IMR-90 (cell line): ENCODE results near the gene TSEN15. TPM values are rescaled to one million over a fixed set of nuclear protein-coding genes. Genes with fewer than 3 reads are reported as not detected.

Experiments
- ATAC-seq: fragments of 200-7000 bp; cut with Tn5 transposase; 2 replicates; pipeline ENCODE4 v1.9.1; 2020; ENCODE audit warnings: low read depth, mild to moderate bottlenecking, moderate library complexity
- BruUV-seq: library from RNA; stranded (reverse); fragments of 400-500 nt; replicated peaks from 2 replicates; lab custom pipeline; 2021; lab: Mats Ljungman, UMichigan
- CTCF ChIA-PET: fragments of 300-600 bp; formaldehyde crosslinking; extraction: SDS; loops from one replicate; lab custom pipeline; 2021; ENCODE audit warnings: antibody characterized with exemption; lab: Yijun Ruan, JAX
- POLR2A ChIA-PET: fragments of 300-600 bp; sonication (Branson Sonifier 250); formaldehyde crosslinking; loops from one replicate; lab custom pipeline; 2022; ENCODE audit warnings: antibody characterized with exemption; ENCODE audit not compliant: unreplicated experiment; lab: Charles Lee
- DNase-seq: peaks from one replicate; pipeline ENCODE4 v3.0.0; 2013
- H2AFZ ChIP-seq: replicated peaks from 2 replicates; pipeline ENCODE3; 2013; ENCODE audit warnings: low read length, mild to moderate bottlenecking; ENCODE audit not compliant: poor library complexity
- H2AK5ac ChIP-seq: 2 replicates; pipeline ENCODE4 v1.6.1; 2013; ENCODE audit warnings: low read depth, low read length, inconsistent platforms
- H2AK9ac ChIP-seq: replicated peaks from 2 replicates; pipeline ENCODE3; 2013; ENCODE audit warnings: mild to moderate bottlenecking, low read depth, low read length, moderate library complexity; ENCODE audit not compliant: poor library complexity
- H2BK120ac ChIP-seq: 2 replicates; pipeline ENCODE4 v1.6.1; 2013; ENCODE audit warnings: low read depth, low read length, inconsistent platforms
- H2BK15ac ChIP-seq: 3 replicates; pipeline ENCODE4 v1.6.1; 2013; ENCODE audit warnings: low read depth, low read length, inconsistent platforms
- H2BK20ac ChIP-seq: 2 replicates; pipeline ENCODE4 v1.6.1; 2013; ENCODE audit warnings: low read depth, mild to moderate bottlenecking, inconsistent platforms, low read length, moderate library complexity
- H2BK5ac ChIP-seq: 2 replicates; pipeline ENCODE4 v1.6.1; 2013; ENCODE audit warnings: mild to moderate bottlenecking, low read depth, low read length, inconsistent platforms; ENCODE audit not compliant: poor library complexity, severe bottlenecking
- H3K14ac ChIP-seq: replicated peaks from 2 replicates; pipeline ENCODE4 v1.6.1; 2013; ENCODE audit warnings: low read depth, low read length, inconsistent platforms
- H3K18ac ChIP-seq: 2 replicates; pipeline ENCODE4 v1.6.1; 2013; ENCODE audit warnings: low read depth, low read length, control low read depth
- H3K23ac ChIP-seq: 2 replicates; pipeline ENCODE4 v1.6.1; 2013; ENCODE audit warnings: low read depth, low read length, inconsistent platforms
- H3K27ac ChIP-seq: 2 replicates; pipeline ENCODE4 v1.5.1; 2013; ENCODE audit warnings: mild to moderate bottlenecking, control low read depth, low read length; ENCODE audit not compliant: insufficient read depth
- H3K27me3 ChIP-seq: 2 replicates; pipeline ENCODE4 v1.6.1; 2013; ENCODE audit warnings: low read length; ENCODE audit not compliant: control insufficient read depth, insufficient read depth
- H3K36me3 ChIP-seq: 2 replicates; pipeline ENCODE4 v1.6.1; 2013; ENCODE audit warnings: low read length, mixed read lengths; ENCODE audit not compliant: control insufficient read depth, insufficient read depth
- H3K4ac ChIP-seq: 2 replicates; pipeline ENCODE4 v1.6.1; 2013; ENCODE audit warnings: low read depth, low read length, inconsistent platforms
- H3K4me1 ChIP-seq: 2 replicates; pipeline ENCODE4 v1.6.1; 2013; ENCODE audit warnings: low read length, mixed read lengths; ENCODE audit not compliant: control insufficient read depth, insufficient read depth
- H3K4me2 ChIP-seq: 2 replicates; pipeline ENCODE4 v1.6.1; 2013; ENCODE audit warnings: low read depth, mild to moderate bottlenecking, control low read depth, low read length, moderate library complexity
- H3K4me3 ChIP-seq: 2 replicates; pipeline ENCODE4 v1.5.1; 2013; ENCODE audit warnings: low read depth, mild to moderate bottlenecking, control low read depth, low read length, moderate library complexity; ENCODE audit not compliant: insufficient read depth
- H3K56ac ChIP-seq: 2 replicates; pipeline ENCODE4 v1.6.1; 2013; ENCODE audit warnings: low read length, inconsistent platforms; ENCODE audit not compliant: insufficient read depth; ENCODE audit errors: extremely low read depth
- H3K79me1 ChIP-seq, 2 experiments: 2 replicates each; pipeline ENCODE4 v1.6.1; 2013; ENCODE audit warnings: low read length in 2 of 2, inconsistent platforms in 1 of 2, low read depth in 1 of 2
- H3K9ac ChIP-seq: 2 replicates; pipeline ENCODE4 v1.6.1; 2013; ENCODE audit warnings: low read depth, low read length, control low read depth
- H3K9me1 ChIP-seq: 2 replicates; pipeline ENCODE4 v1.6.1; 2013; ENCODE audit warnings: low read length, inconsistent platforms; ENCODE audit not compliant: insufficient read depth
- H3K9me3 ChIP-seq: 2 replicates; pipeline ENCODE4 v1.6.1; 2013; ENCODE audit warnings: low read length; ENCODE audit not compliant: control insufficient read depth, insufficient read depth
- H4K20me1 ChIP-seq: 2 replicates; pipeline ENCODE4 v1.6.1; 2013; ENCODE audit warnings: low read length, inconsistent platforms; ENCODE audit not compliant: insufficient read depth
- H4K5ac ChIP-seq: 2 replicates; pipeline ENCODE4 v1.6.1; 2013; ENCODE audit warnings: mild to moderate bottlenecking, low read depth, low read length, control low read depth
- H4K8ac ChIP-seq, 2 experiments: 2 replicates each; pipeline ENCODE4 v1.6.1; 2013; ENCODE audit warnings: low read depth in 2 of 2, low read length in 2 of 2, control low read depth in 1 of 2, inconsistent platforms in 1 of 2
- H4K91ac ChIP-seq: 2 replicates; pipeline ENCODE4 v1.6.1; 2013; ENCODE audit warnings: low read depth, low read length, inconsistent platforms; ENCODE audit not compliant: insufficient read depth
- BHLHE40 ChIP-seq: fragments of 150-350 bp; IDR thresholded peaks from 2 replicates; pipeline ENCODE4 v1.6.1; 2016; ENCODE audit warnings: mild to moderate bottlenecking, low read depth, low read length
- CEBPB ChIP-seq: IDR thresholded peaks from 2 replicates; pipeline ENCODE4 v1.6.1; 2012; ENCODE audit warnings: low read depth, low read length, improper control_type of control experiment
- ELK1 ChIP-seq: fragments of 150-350 bp; IDR thresholded peaks from 2 replicates; pipeline ENCODE4 v1.6.1; 2016; ENCODE audit warnings: low read depth, mild to moderate bottlenecking, low read length, moderate library complexity, borderline replicate concordance
- MXI1 ChIP-seq: IDR thresholded peaks from 2 replicates; pipeline ENCODE4 v1.6.1; 2012; ENCODE audit warnings: low read depth, mild to moderate bottlenecking, low read length, moderate library complexity, borderline replicate concordance
- NFE2L2 ChIP-seq: fragments of 150-350 bp; IDR thresholded peaks from 2 replicates; pipeline ENCODE4 v1.6.1; 2016; ENCODE audit warnings: low read depth, mild to moderate bottlenecking, low read length
- POLR2A ChIP-seq: IDR thresholded peaks from 2 replicates; pipeline ENCODE4 v1.6.1; 2012; ENCODE audit warnings: mild to moderate bottlenecking, low read depth, low read length
- RAD21 ChIP-seq: IDR thresholded peaks from 2 replicates; pipeline ENCODE4 v1.6.1; 2012; ENCODE audit warnings: low read length, improper control_type of control experiment
- RFX5 ChIP-seq: IDR thresholded peaks from 2 replicates; pipeline ENCODE4 v1.8.0; 2012; ENCODE audit warnings: low read depth, mild to moderate bottlenecking, low read length, moderate library complexity
- WGBS, 2 experiments: methylation state at CpG; one replicate each; pipeline versions ENCODE4 v1.1.5 to v1.1.7; 2013; ENCODE audit warnings: missing lambda C conversion rate in 2 of 2; ENCODE audit not compliant: insufficient read length in 1 of 2; ENCODE audit errors: extremely low coverage in 2 of 2; 5-methylcytosine and 5-hydroxymethylcytosine counted together
- dilution Hi-C: fragments of 300-500 bp; cut with HindIII; formaldehyde crosslinking; loops from one replicate; pipeline ENCODE4 v1.14.3; 2018; ENCODE audit warnings: low sequenced_read_pairs; ENCODE audit not compliant: unreplicated experiment
- in situ Hi-C: fragments of 300-500 bp; cut with MboI; formaldehyde crosslinking; loops from 3 replicates; pipeline ENCODE4 v1.14.3; 2019; ENCODE audit warnings: low sequenced_read_pairs, inconsistent platforms, mixed read lengths
- intact Hi-C: fragments of 100-400 bp; cut with micrococcal nuclease; formaldehyde crosslinking; loops from 2 replicates; pipeline ENCODE4 v1.10.0; 2022
- polyA plus RNA-seq, 3 experiments: library from polyadenylated mRNA; depleted of rRNA; stranded (reverse); fragments of >200 nt; gene quantifications; 2 replicates each; pipeline ENCODE4 v1.2.3, GENCODE V29; 2012; ENCODE audit warnings: low replicate concordance in 1 of 3
- total RNA-seq: library from RNA; depleted of rRNA; stranded (reverse); fragments of >200 nt; gene quantifications from 2 replicates; pipeline ENCODE4 v1.2.3, GENCODE V29; 2012
- TF ChIP-seq, protein P1 (sequence below): conservative IDR thresholded peaks from 2 replicates; pipeline ENCODE4 v1.5.1; 2012; ENCODE audit warnings: mild to moderate bottlenecking, low read depth, low read length, improper control_type of control experiment

The TSEN15 gene
- total and polyA plus RNA-seq, 2 of the 4 experiments (the other 2 are of a cell fraction): 32.4 to 45.0 TPM

- Histone ChIP-seq H3K18ac (peak overlapping the region; percentile 96; the same call in 1 of the 2 replicates), H3K9me1 (peaks cover 6% of the 10 kb centered on the region; the same call in 1 of the 2 replicates), H2AK5ac (peak overlapping the region; percentile 91), H2BK120ac (peak overlapping the region; percentile 96), H3K79me1 (peaks cover 20 to 31% of the 10 kb centered on the region in 2 experiments), H2AK9ac (peak overlapping the region; percentile 66), H3K9me3 (no peaks in the 10 kb centered on the region), H3K4me3 (no peak overlapping the region), H3K27me3 (no peaks in the 10 kb centered on the region), H2AFZ (no peak overlapping the region), H3K4me2 (peak overlapping the region; percentile 71), H2BK5ac (peak overlapping the region; percentile 98), H3K56ac (peak overlapping the region; percentile 80; the same call in 1 of the 2 replicates), H2BK20ac (peak overlapping the region; percentile 85), H3K27ac (peak overlapping the region; percentile 79), H3K23ac (peak overlapping the region; percentile 87), H2BK15ac (peak overlapping the region; percentile 95), H4K5ac (peak overlapping the region; percentile 86; the same call in 1 of the 2 replicates), H3K9ac (no peak overlapping the region), H4K8ac (peak overlapping the region in 1 of 2 experiments; percentile 98; a peak in 2 of 4 replicates), H3K14ac (0 out of 2 replicates have a peak overlapping the region, but pooled peaks have one; percentile 59), H4K20me1 (no peaks in the 10 kb centered on the region), H3K36me3 (peaks cover 1% of the 10 kb centered on the region; the same call in 1 of the 2 replicates), H3K4ac (peak overlapping the region; percentile 93), H3K4me1 (peaks cover 2% of the 10 kb centered on the region), H4K91ac (peak overlapping the region; percentile 96)
- POLR2A ChIA-PET: no interaction called here
- DNase-seq (peak; percentile 72), ATAC-seq (peak; percentile 59)
- no TSS peak for BruUV-seq
- intact Hi-C loops: no loop called here
- CTCF ChIA-PET: no interaction called here
- dilution Hi-C loops: no loop called here
- TF ChIP-seq POLR2A (no peak), BHLHE40 (no peak), RFX5 (no peak), CEBPB (0 out of 2 replicates have a peak, but pooled peaks have one; percentile 32), ELK1 (no peak), MXI1 (no peak), NFE2L2 (no peak), RAD21 (no peak)
- TF ChIP-seq, protein P1, sequence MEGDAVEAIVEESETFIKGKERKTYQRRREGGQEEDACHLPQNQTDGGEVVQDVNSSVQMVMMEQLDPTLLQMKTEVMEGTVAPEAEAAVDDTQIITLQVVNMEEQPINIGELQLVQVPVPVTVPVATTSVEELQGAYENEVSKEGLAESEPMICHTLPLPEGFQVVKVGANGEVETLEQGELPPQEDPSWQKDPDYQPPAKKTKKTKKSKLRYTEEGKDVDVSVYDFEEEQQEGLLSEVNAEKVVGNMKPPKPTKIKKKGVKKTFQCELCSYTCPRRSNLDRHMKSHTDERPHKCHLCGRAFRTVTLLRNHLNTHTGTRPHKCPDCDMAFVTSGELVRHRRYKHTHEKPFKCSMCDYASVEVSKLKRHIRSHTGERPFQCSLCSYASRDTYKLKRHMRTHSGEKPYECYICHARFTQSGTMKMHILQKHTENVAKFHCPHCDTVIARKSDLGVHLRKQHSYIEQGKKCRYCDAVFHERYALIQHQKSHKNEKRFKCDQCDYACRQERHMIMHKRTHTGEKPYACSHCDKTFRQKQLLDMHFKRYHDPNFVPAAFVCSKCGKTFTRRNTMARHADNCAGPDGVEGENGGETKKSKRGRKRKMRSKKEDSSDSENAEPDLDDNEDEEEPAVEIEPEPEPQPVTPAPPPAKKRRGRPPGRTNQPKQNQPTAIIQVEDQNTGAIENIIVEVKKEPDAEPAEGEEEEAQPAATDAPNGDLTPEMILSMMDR: no peak
- 100% methylated on average over 1 of the region's 3 CpGs; no CpG with 5 or more reads in 1 of the 2 experiments for WGBS, 2 experiments
- in situ Hi-C loops: no loop called here
Observed at GRCh38 chr1:184060316-184060715, 8.8 kb downstream of the TSEN15 start.
